Lower leg skin (tissue), 3 donors: Measurements from ENCODE around the gene PTGES.

Experiments
- CTCF ChIP-seq, 3 donors: fragments of 450-650 bp; IDR thresholded peaks; one replicate each; pipeline ENCODE4 v1.5.1; 2016; ENCODE audit warnings: antibody characterized with exemption in 3 of 3, mild to moderate bottlenecking in 3 of 3, moderate library complexity in 2 of 3
- POLR2A ChIP-seq, 2 donors: fragments of 450-650 bp; IDR thresholded peaks; one replicate each; pipeline ENCODE4 v1.6.1; 2016 to 2017; ENCODE audit warnings: antibody characterized with exemption in 2 of 2, mild to moderate bottlenecking in 1 of 2, moderate library complexity in 1 of 2

GRCh38 chr9:129759804-129760502 is 7.1 kb upstream of the PTGES start:
- TF ChIP-seq CTCF (IDR thresholded peaks at IDR 0.05) (no peak), POLR2A (IDR thresholded peaks at IDR 0.05) (no peak)
